Measurements from ENCODE around the gene C10orf67.

GRCh38 chr10:23171232-23171876 lies 173.2 kb downstream of the C10orf67 start:
- TF ChIP-seq CTCF (IDR thresholded peaks at IDR 0.05; ENCODE audit: low read depth, low read length) (no peak), EZH2phosphoT487 (IDR thresholded peaks at IDR 0.05; ENCODE audit: low read depth) (no peak)
